Tibial nerve (tissue), 3 donors: ENCODE data around the gene DCAF15.

ENCODE experiments used
- EP300 ChIP-seq, 2 donors: sonication (generic); formaldehyde crosslinking; IDR thresholded peaks; one replicate each; pipeline ENCODE4 v1.6.1; 2017; ENCODE audit warnings: antibody characterized with exemption in 2 of 2, mild to moderate bottlenecking in 1 of 2
- POLR2A ChIP-seq, 2 donors: fragments of 450-650 bp; IDR thresholded peaks; one replicate each; pipeline ENCODE4 v1.6.1; 2017; ENCODE audit warnings: antibody characterized with exemption in 2 of 2, mild to moderate bottlenecking in 2 of 2, moderate library complexity in 2 of 2

GRCh38 chr19:13955662-13956364, 3.5 kb downstream of the DCAF15 start:
- TF ChIP-seq EP300 (IDR thresholded peaks at IDR 0.05): no peak
- no peak for TF ChIP-seq POLR2A (IDR thresholded peaks at IDR 0.05)
